H1 (cell line): ENCODE measurements around the gene C1orf21. TPM values are rescaled to one million over a fixed set of nuclear protein-coding genes. Genes with fewer than 3 reads are reported as not detected.

Experiments
- CTCF ChIA-PET: fragments of 300-600 bp; sonication (Branson Sonifier 250); formaldehyde crosslinking; loops from one replicate; lab custom pipeline; 2021; ENCODE audit not compliant: partially characterized antibody; lab: Charles Lee
- POLR2A ChIA-PET: fragments of 300-600 bp; sonication (Branson Sonifier 250); formaldehyde crosslinking; loops from one replicate; lab custom pipeline; 2021; ENCODE audit warnings: inconsistent platforms; ENCODE audit not compliant: partially characterized antibody; lab: Charles Lee
- DNase-seq, 2 experiments: peaks; one replicate each; pipeline versions ENCODE4 v3.0.0 to v3.0.0-alpha.2; 2010 to 2022; ENCODE audit warnings: low spot score in 2 of 2, low read depth in 1 of 2, mixed read lengths in 1 of 2
- FAIRE-seq: peaks from 2 replicates; lab custom pipeline; 2011; peaks lifted over from hg19 to GRCh38; lab: Jason Lieb, UNC
- H2AFZ ChIP-seq: 2 replicates; pipeline ENCODE4 v1.8.1; 2012; ENCODE audit warnings: low read length, inconsistent platforms
- H2AK5ac ChIP-seq: 2 replicates; pipeline ENCODE4 v1.6.1; 2013; ENCODE audit warnings: low read depth, low read length
- H2BK120ac ChIP-seq: replicated peaks from 2 replicates; pipeline ENCODE3; 2013; ENCODE audit warnings: low read depth, low read length, inconsistent platforms
- H2BK12ac ChIP-seq: 2 replicates; pipeline ENCODE4 v1.6.1; 2013; ENCODE audit warnings: low read depth, low read length
- H2BK15ac ChIP-seq: 2 replicates; pipeline ENCODE4 v1.6.1; 2013; ENCODE audit warnings: low read length
- H2BK20ac ChIP-seq: 2 replicates; pipeline ENCODE4 v1.6.1; 2013; ENCODE audit warnings: low read length
- H2BK5ac ChIP-seq: 2 replicates; pipeline ENCODE4 v1.6.1; 2013; ENCODE audit warnings: low read depth, low read length
- H3K14ac ChIP-seq: 2 replicates; pipeline ENCODE4 v1.6.1; 2013; ENCODE audit warnings: inconsistent platforms; ENCODE audit not compliant: insufficient read length
- H3K18ac ChIP-seq: 2 replicates; pipeline ENCODE4 v1.6.1; 2013; ENCODE audit warnings: low read length; ENCODE audit errors: extremely low read depth
- H3K23ac ChIP-seq: 2 replicates; pipeline ENCODE4 v1.6.1; 2013; ENCODE audit warnings: inconsistent platforms; ENCODE audit not compliant: insufficient read length
- H3K23me2 ChIP-seq: 2 replicates; pipeline ENCODE4 v1.6.1; 2013; ENCODE audit warnings: low read depth, low read length
- H3K27ac ChIP-seq: 2 replicates; pipeline ENCODE4 v1.6.1; 2011; ENCODE audit warnings: low read depth, low read length, inconsistent platforms
- H3K27me3 ChIP-seq, 4 experiments: replicated peaks in 1 of 4; 1 replicate in 1 of 4; 2 replicates in 3 of 4; pipeline versions ENCODE4 v1.6.1 to v1.8.1; 2011 to 2013; ENCODE audit warnings: low read length in 3 of 4, mild to moderate bottlenecking in 3 of 4, inconsistent platforms in 2 of 4, mixed read lengths in 2 of 4, moderate library complexity in 1 of 4; ENCODE audit not compliant: control insufficient read depth in 3 of 4, insufficient read depth in 3 of 4; ENCODE audit errors: extremely low read depth in 1 of 4
- H3K36me3 ChIP-seq, 4 experiments: 2 replicates each; pipeline versions ENCODE4 v1.6.1 to v1.8.1; 2011 to 2013; ENCODE audit warnings: mild to moderate bottlenecking in 4 of 4, low read length in 3 of 4, moderate library complexity in 2 of 4, control low read depth in 1 of 4, inconsistent platforms in 1 of 4; ENCODE audit not compliant: insufficient read depth in 4 of 4, control insufficient read depth in 2 of 4
- H3K4ac ChIP-seq: replicated peaks from 2 replicates; pipeline ENCODE3; 2013; ENCODE audit warnings: low read length, low read depth, mixed read lengths, inconsistent platforms; ENCODE audit not compliant: insufficient read length
- H3K4me1 ChIP-seq, 4 experiments: replicated peaks in 1 of 4; 1 replicate in 1 of 4; 2 replicates in 3 of 4; pipeline versions ENCODE4 v1.6.1 to v1.8.1; 2011 to 2013; ENCODE audit warnings: low read length in 3 of 4, inconsistent platforms in 2 of 4, mixed read lengths in 1 of 4; ENCODE audit not compliant: insufficient read depth in 4 of 4, control insufficient read depth in 3 of 4
- H3K4me2 ChIP-seq, 2 experiments: 2 replicates each; pipeline versions ENCODE4 v1.6.1 to v1.8.1; 2011 to 2013; ENCODE audit warnings: low read depth in 2 of 2, low read length in 2 of 2, control low read depth in 1 of 2, inconsistent platforms in 1 of 2, mild to moderate bottlenecking in 1 of 2; ENCODE audit not compliant: insufficient read depth in 1 of 2
- H3K4me3 ChIP-seq, 4 experiments: fragments of 200-600, 300-600 bp in 1 of 4; sonication (generic), shearing (Covaris generic), sonication (Bioruptor Twin) in 1 of 4; 2 replicates each; pipeline versions ENCODE4 v1.5.1 to v1.8.1; 2011 to 2016; ENCODE audit warnings: low read length in 4 of 4, low read depth in 3 of 4, control low read depth in 2 of 4, inconsistent platforms in 2 of 4, mild to moderate bottlenecking in 2 of 4, mixed read lengths in 1 of 4, moderate library complexity in 1 of 4; ENCODE audit not compliant: insufficient read depth in 2 of 4; ENCODE audit errors: extremely low read depth in 1 of 4
- H3K56ac ChIP-seq: replicated peaks from 2 replicates; pipeline ENCODE3; 2013; ENCODE audit warnings: low read depth, mild to moderate bottlenecking, mixed read lengths, low read length, inconsistent platforms; ENCODE audit not compliant: insufficient read length
- H3K79me1 ChIP-seq: 2 replicates; pipeline ENCODE4 v1.6.1; 2013; ENCODE audit warnings: low read depth, low read length, control low read depth
- H3K79me2 ChIP-seq, 2 experiments: 2 replicates each; pipeline versions ENCODE4 v1.6.1 to v1.8.1; 2012 to 2013; ENCODE audit warnings: low read length in 2 of 2, mild to moderate bottlenecking in 2 of 2, inconsistent platforms in 1 of 2; ENCODE audit not compliant: insufficient read depth in 2 of 2, control insufficient read depth in 1 of 2
- H3K9ac ChIP-seq, 4 experiments: replicated peaks in 1 of 4; 1 replicate in 1 of 4; 2 replicates in 3 of 4; pipeline versions ENCODE4 v1.6.1 to v1.8.1; 2011 to 2013; ENCODE audit warnings: low read depth in 3 of 4, low read length in 3 of 4, control low read depth in 2 of 4, mild to moderate bottlenecking in 2 of 4, moderate library complexity in 2 of 4, inconsistent platforms in 1 of 4; ENCODE audit errors: extremely low read depth in 1 of 4
- H3K9me3 ChIP-seq, 2 experiments: 2 replicates each; pipeline versions ENCODE4 v1.6.1 to v1.8.1; 2012 to 2013; ENCODE audit warnings: mild to moderate bottlenecking in 2 of 2, moderate library complexity in 2 of 2, control low read depth in 1 of 2, inconsistent platforms in 1 of 2, low read depth in 1 of 2, low read length in 1 of 2, mixed read lengths in 1 of 2; ENCODE audit not compliant: insufficient read depth in 2 of 2
- H4K20me1 ChIP-seq, 2 experiments: replicated peaks in 1 of 2; 2 replicates each; pipeline versions ENCODE3 to v1.8.1; 2011 to 2013; ENCODE audit warnings: inconsistent platforms in 2 of 2, low read length in 2 of 2, mild to moderate bottlenecking in 1 of 2; ENCODE audit not compliant: insufficient read depth in 2 of 2, control insufficient read depth in 1 of 2
- H4K5ac ChIP-seq: 2 replicates; pipeline ENCODE4 v1.6.1; 2013; ENCODE audit warnings: low read length, low read depth, mixed read lengths, inconsistent platforms; ENCODE audit not compliant: insufficient read length
- H4K8ac ChIP-seq: 2 replicates; pipeline ENCODE4 v1.8.0; 2013; ENCODE audit warnings: mild to moderate bottlenecking, moderate library complexity, low read length, inconsistent platforms; ENCODE audit not compliant: insufficient read depth; ENCODE audit errors: extremely low read depth
- H4K91ac ChIP-seq: replicated peaks from 2 replicates; pipeline ENCODE3; 2013; ENCODE audit warnings: low read length, mixed read lengths, inconsistent platforms; ENCODE audit not compliant: insufficient read length
- ASH2L ChIP-seq: fragments of 200-600, 300-600 bp; sonication (generic); IDR thresholded peaks from one replicate; pipeline ENCODE4 v1.7.1; 2017; ENCODE audit warnings: low read length
- CEBPB ChIP-seq: IDR thresholded peaks from 2 replicates; pipeline ENCODE4 v1.6.1; 2012; ENCODE audit warnings: low read depth, low read length
- CREB1 ChIP-seq: IDR thresholded peaks from 2 replicates; pipeline ENCODE4 v1.6.1; 2012; ENCODE audit warnings: inconsistent platforms
- EZH2 ChIP-seq: fragments of 200-600 bp; sonication (generic); IDR thresholded peaks from 2 replicates; pipeline ENCODE4 v1.7.1; 2012; ENCODE audit warnings: low read depth, mild to moderate bottlenecking, moderate library complexity, low read length, inconsistent platforms; ENCODE audit not compliant: severe bottlenecking
- GABPA ChIP-seq: IDR thresholded peaks from 2 replicates; pipeline ENCODE4 v1.6.1; 2011; ENCODE audit warnings: mild to moderate bottlenecking, low read length, moderate library complexity, borderline replicate concordance; ENCODE audit not compliant: insufficient read depth
- GTF2F1 ChIP-seq: IDR thresholded peaks from 2 replicates; pipeline ENCODE4 v1.6.1; 2012; ENCODE audit warnings: low read depth, low read length, improper control_type of control experiment, borderline replicate concordance
- KDM5A ChIP-seq: fragments of 200-600 bp; IDR thresholded peaks from 2 replicates; pipeline ENCODE4 v1.7.1; 2012; ENCODE audit warnings: mild to moderate bottlenecking, low read length, inconsistent platforms, mixed read lengths
- MAFK ChIP-seq: IDR thresholded peaks from 2 replicates; pipeline ENCODE4 v1.6.1; 2012; ENCODE audit warnings: low read depth, mild to moderate bottlenecking, improper control_type of control experiment, low read length
- MAX ChIP-seq: IDR thresholded peaks from 2 replicates; pipeline ENCODE4 v1.6.1; 2012; ENCODE audit warnings: inconsistent platforms
- SIRT6 ChIP-seq: IDR thresholded peaks from one replicate; pipeline ENCODE4 v1.7.1; 2012; ENCODE audit warnings: low read length, inconsistent platforms
- SP1 ChIP-seq: IDR thresholded peaks from 2 replicates; pipeline ENCODE4 v1.6.1; 2011; ENCODE audit warnings: low read depth, low read length
- SUZ12 ChIP-seq: fragments of 200-600 bp; sonication (generic); IDR thresholded peaks from 2 replicates; pipeline ENCODE4 v1.6.1; 2012; ENCODE audit warnings: mild to moderate bottlenecking, inconsistent platforms, low read length, moderate library complexity, mixed read lengths
- WGBS, 2 experiments: shearing (Covaris generic) in 1 of 2; methylation state at CpG; one replicate each; pipeline versions ENCODE4 v1.1.6 to v1.1.7; 2013 to 2015; ENCODE audit warnings: low lambda C conversion rate in 2 of 2, mixed read lengths in 2 of 2, inconsistent platforms in 1 of 2, low coverage in 1 of 2, missing lambda C conversion rate in 1 of 2; ENCODE audit not compliant: insufficient replicate concordance in 2 of 2, insufficient coverage in 1 of 2, insufficient read length in 1 of 2; ENCODE audit errors: extremely low coverage in 1 of 2, missing lambda C conversion rate in 1 of 2; 5-methylcytosine and 5-hydroxymethylcytosine counted together
- polyA plus RNA-seq, 7 experiments: library from polyadenylated mRNA; depleted of rRNA in 3 of 7; stranded (reverse) in 5 of 7; unstranded in 2 of 7; fragments of >200 nt in 5 of 7; fragments of 200-250 nt in 2 of 7; gene quantifications; 1 replicate in 5 of 7; 2 replicates in 1 of 7; 4 replicates in 1 of 7; pipeline versions ENCODE4 v1.2.1 to v1.2.3, GENCODE V29; 2011 to 2013; ENCODE audit warnings: missing spikeins in 2 of 7, mixed read lengths in 2 of 7
- total RNA-seq: library from RNA; stranded (reverse); fragmentation: NEBNext Ultra II Directional; extraction: Animal tissue kit (Norgen Biotek cat#: 25700); gene quantifications from 2 replicates; pipeline ENCODE4 v1.2.1, GENCODE V29; 2021

The C1orf21 gene
- total and polyA plus RNA-seq, 2 of the 8 experiments (the other 6 are each of a cell fraction or from before 2014, with no cell fraction given) = 16.6 to 51.0 TPM

GRCh38 chr1:184673305-184673704, 286.5 kb downstream of the C1orf21 start:
- Histone ChIP-seq H2BK5ac (peak overlapping the region; percentile 16; the same call in 1 of the 2 replicates), H3K23me2 (0 out of 2 replicates have a peak, but pooled peaks cover 2% of the 10 kb centered on the region), H2BK20ac (no peak overlapping the region), H3K27me3 (no peaks in the 10 kb centered on the region), H2BK120ac (peak overlapping the region; percentile 82), H3K27ac (no peak overlapping the region), H3K36me3 (no peaks in the 10 kb centered on the region), H3K14ac (no peak overlapping the region), H4K5ac (no peak overlapping the region), H3K79me2 (no peaks in the 10 kb centered on the region), H3K4me3 (peak overlapping the region in 1 of 4 experiments; percentile 28; a peak in 1 of 8 replicates), H2BK15ac (no peak overlapping the region), H2AFZ (no peak overlapping the region), H4K20me1 (no peaks in the 10 kb centered on the region), H3K4me1 (peaks cover 5 to 25% (median 17%) of the 10 kb centered on the region in 4 experiments; a peak in 6 of 7 replicates), H2BK12ac (no peak overlapping the region), H3K9ac (no peak overlapping the region), H3K18ac (no peak overlapping the region), H3K23ac (no peak overlapping the region), H4K91ac (no peak overlapping the region), H3K56ac (no peak overlapping the region), H2AK5ac (no peak overlapping the region), H4K8ac (no peak overlapping the region; the same call in 1 of the 2 replicates), H3K4ac (no peak overlapping the region), H3K9me3 (no peaks in the 10 kb centered on the region), H3K4me2 (peak overlapping the region; percentile 35 to 53), H3K79me1 (no peaks in the 10 kb centered on the region)
- POLR2A ChIA-PET = interaction anchor here (1.6 kb wide), 1 partner anchor 9 kb away, joined by 3 read pairs; no protein-coding TSS in a partner anchor
- 32% methylated on average over 9 of the region's 9 CpGs; no CpG with 5 or more reads in 1 of the 2 experiments for WGBS, 2 experiments
- CTCF ChIA-PET = interaction anchor here (1.6 to 5.6 kb wide), 3 partner anchors 9 to 188 kb away, joined by 4 to 20 read pairs (median 13); no protein-coding TSS in a partner anchor
- no peak for DNase-seq
- peak; percentile 81 for FAIRE-seq
- TF ChIP-seq SIRT6 (no peak), MAX (no peak), ASH2L (no peak), CEBPB (peak; percentile 39; the same call in 1 of the 2 replicates), SUZ12 (no peak), SP1 (no peak), GABPA (no peak), CREB1 (peak; percentile 39; the same call in 1 of the 2 replicates), GTF2F1 (no peak), EZH2 (no peak), MAFK (peak; percentile 46; the same call in 1 of the 2 replicates), KDM5A (no peak)
